B cell (primary cell): ENCODE measurements around the gene EXD3. TPM values are rescaled to one million over a fixed set of nuclear protein-coding genes. Genes with fewer than 3 reads are reported as not detected.

Source experiments
- ATAC-seq: fragments of 200-7000 bp; cut with Tn5 transposase; one replicate; pipeline ENCODE4 v1.10.0; 2021; ENCODE audit warnings: low read depth, mild to moderate bottlenecking, moderate number of reproducible peaks, moderate library complexity
- CTCF ChIA-PET: fragments of 350-600 bp; sonication (Branson Sonifier 250); formaldehyde crosslinking; loops from one replicate; lab custom pipeline; 2021; ENCODE audit warnings: antibody characterized with exemption, inconsistent platforms; lab: Charles Lee
- POLR2A ChIA-PET: fragments of 350-600 bp; sonication (Branson Sonifier 250); formaldehyde crosslinking; loops from one replicate; lab custom pipeline; 2021; ENCODE audit warnings: antibody characterized with exemption; lab: Charles Lee
- DNase-seq: peaks from one replicate; pipeline ENCODE4 v3.0.0; 2013
- H2AFZ ChIP-seq: 2 replicates; pipeline ENCODE4 v1.6.1; 2012; ENCODE audit warnings: mild to moderate bottlenecking, low read depth, low read length; ENCODE audit not compliant: insufficient read depth, poor library complexity, severe bottlenecking
- H3K27ac ChIP-seq, 2 donors: 1 replicate in 1 of 2; 2 replicates in 1 of 2; pipeline ENCODE4 v1.5.1; 2012 to 2013; ENCODE audit warnings: low read length in 2 of 2, mild to moderate bottlenecking in 2 of 2, moderate library complexity in 1 of 2
- H3K27me3 ChIP-seq, 4 experiments: fragments of 200-600 bp in 1 of 4; sonication (generic) in 1 of 4; replicated peaks in 1 of 4; 1 replicate in 2 of 4; 2 replicates in 2 of 4; pipeline versions ENCODE4 v1.6.1 to v1.7.0; 2013 to 2016; ENCODE audit warnings: low read length in 3 of 4, mild to moderate bottlenecking in 2 of 4, mixed read lengths in 1 of 4, moderate library complexity in 1 of 4; ENCODE audit not compliant: insufficient read depth in 4 of 4, control insufficient read depth in 3 of 4; ENCODE audit errors: control extremely low read depth in 1 of 4
- H3K36me3 ChIP-seq, 2 experiments: replicated peaks in 1 of 2; 1 replicate in 1 of 2; 2 replicates in 1 of 2; pipeline versions ENCODE4 v1.6.1 to v1.7.1; 2013; ENCODE audit warnings: low read length in 1 of 2; ENCODE audit not compliant: insufficient read depth in 2 of 2, control insufficient read depth in 1 of 2; ENCODE audit errors: control extremely low read depth in 1 of 2, extremely low read depth in 1 of 2
- H3K4me1 ChIP-seq, 2 donors: fragments of 200-600 bp in 1 of 2; sonication (generic) in 1 of 2; 1 replicate in 1 of 2; 2 replicates in 1 of 2; pipeline versions ENCODE4 v1.5.1 to v1.6.1; 2013 to 2017; ENCODE audit warnings: low read length in 2 of 2; ENCODE audit not compliant: control insufficient read depth in 2 of 2, insufficient read depth in 2 of 2
- H3K4me2 ChIP-seq: replicated peaks from 2 replicates; pipeline ENCODE3; 2012; ENCODE audit warnings: mild to moderate bottlenecking, low read depth, low read length; ENCODE audit not compliant: poor library complexity, severe bottlenecking
- H3K4me3 ChIP-seq, 5 experiments: fragments of 200-600 bp in 1 of 5; sonication (generic) in 1 of 5; 1 replicate in 3 of 5; 2 replicates in 2 of 5; pipeline versions ENCODE4 v1.5.1 to v1.7.0; 2011 to 2016; ENCODE audit warnings: low read length in 4 of 5, mild to moderate bottlenecking in 4 of 5, low read depth in 2 of 5, control low read depth in 1 of 5, moderate library complexity in 1 of 5; ENCODE audit not compliant: insufficient read depth in 1 of 5; ENCODE audit errors: control extremely low read depth in 1 of 5, extremely low read depth in 1 of 5
- H3K79me2 ChIP-seq: fragments of 200-600 bp; sonication (generic); one replicate; pipeline ENCODE4 v1.6.0; 2016; ENCODE audit warnings: low read length; ENCODE audit not compliant: control insufficient read depth, insufficient read depth
- H3K9ac ChIP-seq: fragments of 200-600 bp; sonication (generic); 2 replicates; pipeline ENCODE4 v1.6.1; 2017; ENCODE audit warnings: mild to moderate bottlenecking, low read length, moderate library complexity
- H3K9me3 ChIP-seq, 3 donors: one replicate each; pipeline versions ENCODE4 v1.6.1 to v1.7.1; 2013; ENCODE audit warnings: low read length in 2 of 3; ENCODE audit not compliant: control insufficient read depth in 2 of 3, insufficient read depth in 1 of 3; ENCODE audit errors: control extremely low read depth in 1 of 3
- H4K20me1 ChIP-seq: 2 replicates; pipeline ENCODE4 v1.6.0; 2012; ENCODE audit warnings: mild to moderate bottlenecking, low read length; ENCODE audit not compliant: insufficient read depth, control insufficient read depth, poor library complexity, severe bottlenecking
- H3K27ac Mint-ChIP-seq: one replicate; pipeline ENCODE4 v1.8.0; 2021; ENCODE audit warnings: mixed read lengths
- H3K27me3 Mint-ChIP-seq: one replicate; pipeline ENCODE4 v1.8.0; 2021; ENCODE audit warnings: mixed read lengths
- H3K4me1 Mint-ChIP-seq: one replicate; pipeline ENCODE4 v1.8.0; 2021; ENCODE audit warnings: mixed read lengths
- H3K4me3 Mint-ChIP-seq: one replicate; pipeline ENCODE4 v1.8.0; 2021; ENCODE audit warnings: mixed read lengths
- H3K9me3 Mint-ChIP-seq: one replicate; pipeline ENCODE4 v1.8.0; 2022; ENCODE audit warnings: mixed read lengths; ENCODE audit not compliant: insufficient read depth
- EZH2 ChIP-seq: IDR thresholded peaks from 2 replicates; pipeline ENCODE4 v1.6.1; 2012; ENCODE audit warnings: borderline replicate concordance, low read depth, mild to moderate bottlenecking, moderate library complexity, low read length; ENCODE audit not compliant: insufficient read depth, poor library complexity, severe bottlenecking
- WGBS: methylation state at CpG from one replicate; pipeline ENCODE4 v1.1.5; 2013; ENCODE audit warnings: missing lambda C conversion rate; ENCODE audit not compliant: insufficient coverage; 5-methylcytosine and 5-hydroxymethylcytosine counted together
- intact Hi-C: fragments of 100-400 bp; cut with micrococcal nuclease; formaldehyde crosslinking; loops from one replicate; pipeline ENCODE4 v1.10.0; 2022
- polyA plus RNA-seq: library from polyadenylated mRNA; depleted of rRNA; stranded (reverse); fragments of >200 nt; gene quantifications from 2 replicates; pipeline ENCODE4 v1.2.3, GENCODE V29; 2012
- total RNA-seq, 2 donors: library from RNA; stranded (reverse); fragments of 120-200 nt in 1 of 2; gene quantifications; 1 replicate in 1 of 2; 2 replicates in 1 of 2; pipeline versions ENCODE4 v1.2.3 to v1.2.4, GENCODE V29; 2013 to 2022
- TF ChIP-seq, protein P1 (sequence below): fragments of 200-600 bp; IDR thresholded peaks from one replicate; pipeline ENCODE4 v1.8.0; 2022; ENCODE audit warnings: antibody characterized with exemption, mild to moderate bottlenecking

Gene EXD3
- total and polyA plus RNA-seq, 2 donors (not counting 1 experiment from before 2014, with no cell fraction given), result 22.5 to 23.7 TPM

DNA sequence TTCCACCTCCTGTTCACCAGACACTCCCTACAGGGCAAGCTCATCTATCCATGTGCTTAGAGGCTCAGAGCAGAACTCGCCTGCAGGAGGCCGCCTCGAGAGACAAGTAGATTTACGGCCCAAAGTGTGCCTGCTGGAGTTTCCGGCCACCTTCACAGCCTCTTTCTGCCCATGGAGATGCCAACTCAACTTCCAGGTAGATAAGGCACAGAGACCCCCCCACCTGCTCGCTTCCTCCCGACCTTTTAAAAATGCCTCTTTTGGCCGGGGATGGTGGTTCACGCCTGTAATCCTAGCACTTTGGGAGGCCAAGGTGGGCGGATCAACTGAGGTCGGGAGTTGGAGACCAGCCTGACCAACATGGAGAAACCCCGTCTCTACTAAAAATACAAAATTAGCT is 46.6 kb downstream of the EXD3 start:
- DNase-seq, result no peak
- no peak for TF ChIP-seq EZH2
- TF ChIP-seq, protein P1, sequence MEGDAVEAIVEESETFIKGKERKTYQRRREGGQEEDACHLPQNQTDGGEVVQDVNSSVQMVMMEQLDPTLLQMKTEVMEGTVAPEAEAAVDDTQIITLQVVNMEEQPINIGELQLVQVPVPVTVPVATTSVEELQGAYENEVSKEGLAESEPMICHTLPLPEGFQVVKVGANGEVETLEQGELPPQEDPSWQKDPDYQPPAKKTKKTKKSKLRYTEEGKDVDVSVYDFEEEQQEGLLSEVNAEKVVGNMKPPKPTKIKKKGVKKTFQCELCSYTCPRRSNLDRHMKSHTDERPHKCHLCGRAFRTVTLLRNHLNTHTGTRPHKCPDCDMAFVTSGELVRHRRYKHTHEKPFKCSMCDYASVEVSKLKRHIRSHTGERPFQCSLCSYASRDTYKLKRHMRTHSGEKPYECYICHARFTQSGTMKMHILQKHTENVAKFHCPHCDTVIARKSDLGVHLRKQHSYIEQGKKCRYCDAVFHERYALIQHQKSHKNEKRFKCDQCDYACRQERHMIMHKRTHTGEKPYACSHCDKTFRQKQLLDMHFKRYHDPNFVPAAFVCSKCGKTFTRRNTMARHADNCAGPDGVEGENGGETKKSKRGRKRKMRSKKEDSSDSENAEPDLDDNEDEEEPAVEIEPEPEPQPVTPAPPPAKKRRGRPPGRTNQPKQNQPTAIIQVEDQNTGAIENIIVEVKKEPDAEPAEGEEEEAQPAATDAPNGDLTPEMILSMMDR, result no peak
- no peak overlapping the region for H3K4me3 ChIP-seq
- Mint-ChIP-seq H3K4me1 (no peaks in the 10 kb centered on the region), H3K27me3 (no peaks in the 10 kb centered on the region), H3K9me3 (no peaks in the 10 kb centered on the region), H3K27ac (no peak overlapping the region), H3K4me3 (no peak overlapping the region)
- H3K4me1 ChIP-seq, result no peaks in the 10 kb centered on the region
- H3K9me3 ChIP-seq, result peaks cover 0 to 10% (median 3%) of the 10 kb centered on the region in 3 donors
- no peaks in the 10 kb centered on the region for H3K36me3 ChIP-seq
- H3K27ac ChIP-seq, result no peak overlapping the region
- H4K20me1 ChIP-seq, result no peaks in the 10 kb centered on the region
- no peak overlapping the region for H2AFZ ChIP-seq
- intact Hi-C loops, result no loop called here
- no peak for ATAC-seq
- no peak overlapping the region for H3K4me2 ChIP-seq
- H3K9ac ChIP-seq, result no peak overlapping the region
- H3K27me3 ChIP-seq, result no peaks in the 10 kb centered on the region
- POLR2A ChIA-PET, result no interaction called here
- 99% methylated on average over 9 of the region's 12 CpGs for WGBS
- no peaks in the 10 kb centered on the region for H3K79me2 ChIP-seq
- CTCF ChIA-PET, result no interaction called here

DNA sequence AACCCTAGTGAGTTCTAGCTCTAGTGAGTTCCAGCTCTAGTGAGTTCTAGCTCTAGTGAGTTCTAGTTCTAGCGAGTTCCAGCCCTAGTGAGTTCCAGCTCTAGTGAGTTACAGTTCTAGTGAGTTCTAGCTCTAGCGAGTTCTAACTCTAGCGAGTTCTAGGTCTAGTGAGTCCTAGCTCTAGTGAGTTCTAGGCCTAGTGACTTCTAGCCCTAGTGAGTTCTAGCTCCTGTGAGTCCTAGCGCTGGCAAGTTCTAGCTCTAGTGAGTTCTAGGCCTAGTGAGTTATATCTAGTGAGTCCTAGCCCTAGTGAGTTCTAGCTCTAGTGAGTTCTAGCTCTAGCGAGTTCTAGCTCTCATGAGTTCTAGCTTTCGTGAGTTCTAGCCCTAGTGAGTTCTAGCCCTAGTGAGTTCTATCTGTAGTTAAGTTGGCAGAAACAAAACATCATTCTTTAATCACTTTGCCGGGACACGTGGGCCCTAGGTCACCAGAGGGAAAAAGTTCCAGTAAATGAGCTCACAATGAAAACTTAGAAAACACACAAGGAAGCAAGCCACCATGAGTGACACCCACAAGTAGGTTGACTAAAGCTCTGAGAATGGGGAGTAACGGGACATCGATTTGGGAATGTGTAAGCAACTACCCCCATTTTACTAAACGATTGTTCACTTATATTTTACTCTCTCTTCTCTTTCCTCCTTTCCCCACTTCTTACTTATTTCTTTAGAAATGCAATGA is 47.5 kb downstream of the EXD3 start:
- Histone ChIP-seq H3K4me1 (no peaks in the 10 kb centered on the region), H2AFZ (no peak overlapping the region), H3K4me2 (no peak overlapping the region), H3K79me2 (no peaks in the 10 kb centered on the region), H3K27me3 (no peaks in the 10 kb centered on the region), H3K9me3 (peaks cover 0 to 10% (median 3%) of the 10 kb centered on the region in 3 donors), H3K36me3 (no peaks in the 10 kb centered on the region), H3K27ac (no peak overlapping the region), H3K4me3 (no peak overlapping the region), H4K20me1 (no peaks in the 10 kb centered on the region), H3K9ac (no peak overlapping the region)
- H3K9me3 Mint-ChIP-seq, result no peaks in the 10 kb centered on the region
- no peak overlapping the region for H3K4me3 Mint-ChIP-seq
- ChIA-PET CTCF (interaction anchor here (0.5 kb wide), 1 partner anchor 351 kb away, joined by 3 read pairs; no protein-coding TSS in a partner anchor), POLR2A (no interaction called here)
- TF ChIP-seq, protein P1, result no peak
- no peak for TF ChIP-seq EZH2
- H3K27me3 Mint-ChIP-seq, result no peaks in the 10 kb centered on the region
- ATAC-seq (no peak), DNase-seq (no peak)
- intact Hi-C loops, result no loop called here
- no peaks in the 10 kb centered on the region for H3K4me1 Mint-ChIP-seq
- WGBS, result 96% methylated on average over 6 of the region's 11 CpGs
- H3K27ac Mint-ChIP-seq, result no peak overlapping the region
